ENCODE measurements around the gene TMEM250.

TMEM250 gene

GRCh38 chr9:136081826-136082495, 36.7 kb downstream of the TMEM250 start:
- DNase-seq = no peak

GRCh38 chr9:136081113-136081825, 37.4 kb downstream of the TMEM250 start:
- peak; percentile 8 for DNase-seq

GRCh38 chr9:136080716-136081112, 38.0 kb downstream of the TMEM250 start:
- no peak for DNase-seq

- no peak for DNase-seq
These were observed 38.8 kb downstream of the TMEM250 start for GRCh38 chr9:136079916-136080246.

- DNase-seq = peak; percentile 11
These were observed 39.3 kb downstream of the TMEM250 start for GRCh38 chr9:136079211-136079915.

GRCh38 chr9:136078498-136079011, 40.1 kb downstream of the TMEM250 start:
- DNase-seq = peak; percentile 8

- DNase-seq = no peak
These were observed 40.7 kb downstream of the TMEM250 start for GRCh38 chr9:136078024-136078423.

- no peak for DNase-seq
These were observed 41.2 kb downstream of the TMEM250 start for GRCh38 chr9:136077491-136077890.

GRCh38 chr9:136075881-136076678, 42.6 kb downstream of the TMEM250 start:
- no peak for DNase-seq

GRCh38 chr9:136075134-136075841, 43.4 kb downstream of the TMEM250 start:
- DNase-seq = no peak

- no peak for DNase-seq
These were observed 44.0 kb downstream of the TMEM250 start for GRCh38 chr9:136074706-136075105.

All from activated naive CD4-positive, alpha-beta T cell treated with anti-CD3 and anti-CD28 coated beads, Interleukin-2, amount 50 U/mL, for 16 hours (primary cell).